Stimulated activated CD4-positive, alpha-beta T cell treated with anti-CD3 and anti-CD28 coated beads, Interleukin-15, amount 100 ng/mL, for 1 hour (primary cell): ENCODE results near the gene EMP2.
"Not testable (repeated sequence)": the region's sequence is repeated elsewhere in the genome, so short reads cannot be mapped to it uniquely, and the experiment has no call there.

ENCODE experiments used
- DNase-seq, 2 donors: peaks; one replicate each; pipeline ENCODE4 v3.0.0-alpha.2; 2020; ENCODE audit warnings: low read depth in 1 of 2, low spot score in 1 of 2

EMP2 gene

DNA sequence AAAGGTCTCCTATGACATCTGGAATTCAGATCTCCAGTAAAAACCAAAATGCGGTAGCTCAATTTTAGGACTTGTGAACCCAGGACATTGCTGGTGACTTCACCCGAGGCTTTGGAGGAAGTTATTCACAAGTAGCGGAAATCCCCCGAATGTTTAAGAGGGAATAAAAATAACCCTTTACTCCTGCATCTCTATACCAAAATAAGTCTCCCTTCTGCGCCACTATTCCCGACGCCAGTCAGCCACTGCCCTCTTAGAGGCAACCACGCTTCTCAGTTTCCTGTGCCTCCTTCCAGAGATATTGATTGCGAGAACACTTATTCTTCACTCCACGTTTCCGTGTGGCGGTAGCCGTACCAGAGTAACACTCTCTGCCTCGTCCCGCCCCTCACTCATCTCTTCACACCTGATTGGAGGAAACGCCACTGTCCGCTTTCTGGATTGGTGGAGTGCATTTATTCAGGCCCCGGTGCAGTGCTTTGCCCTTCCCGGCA, 27.4 kb downstream of the EMP2 start:
- DNase-seq: peak; percentile 6 to 11

DNA sequence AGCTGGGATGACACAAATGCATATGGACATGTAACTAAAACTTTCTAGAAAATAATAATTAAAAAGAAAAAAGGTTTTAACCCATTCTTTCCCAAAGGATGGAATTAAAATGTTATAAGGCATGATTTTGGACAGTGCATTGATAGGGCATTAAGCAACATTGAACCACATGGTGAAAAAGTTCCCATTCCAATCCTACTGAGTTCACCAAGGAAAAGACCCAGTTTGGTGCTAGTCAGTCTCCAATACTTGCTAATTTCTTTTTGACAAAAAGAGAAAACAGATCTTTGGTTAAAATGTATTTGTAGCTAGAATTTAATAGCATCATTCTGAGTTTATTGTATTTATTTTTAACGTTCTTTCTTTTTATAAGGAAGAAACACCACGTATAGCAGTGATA, 28.1 kb downstream of the EMP2 start:
- DNase-seq: no peak

DNA sequence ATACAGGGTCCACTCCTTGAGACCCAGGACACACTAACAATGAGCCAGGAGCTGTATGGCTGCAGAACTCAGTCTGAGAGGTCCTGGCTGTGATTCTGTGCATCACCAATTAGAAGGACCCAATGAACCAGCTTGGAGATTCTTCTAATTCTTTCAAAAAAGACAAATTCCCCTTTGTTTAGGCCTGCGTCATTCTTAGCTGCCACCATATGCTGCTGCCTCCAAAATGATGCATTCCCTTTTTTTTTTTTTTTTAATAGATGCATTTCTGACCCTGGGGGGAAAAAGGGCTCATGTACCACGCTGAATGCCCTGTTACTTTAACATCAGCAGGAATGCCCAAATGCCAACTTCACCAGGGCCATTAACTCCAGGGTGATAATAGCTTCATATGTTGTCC, 28.5 kb downstream of the EMP2 start:
- no peak for DNase-seq

DNA sequence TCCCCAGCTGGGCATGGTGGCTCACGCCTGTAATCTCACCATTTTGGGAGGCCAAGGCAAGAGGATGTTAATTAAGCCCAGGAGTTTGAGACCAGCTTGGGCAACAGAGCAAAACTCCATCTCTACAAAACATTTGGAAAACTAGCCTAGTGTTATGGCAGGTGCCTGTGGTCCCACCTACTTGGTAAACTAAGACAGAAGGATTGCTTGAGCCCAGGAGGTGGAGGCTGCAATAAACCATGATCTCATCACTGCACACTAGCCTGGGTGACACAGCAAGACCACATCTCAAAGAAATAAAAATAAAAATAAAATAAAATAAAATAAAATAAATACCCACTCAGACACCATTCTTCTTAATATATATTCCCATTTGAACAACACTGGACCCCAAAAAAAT, 32.0 kb downstream of the EMP2 start:
- no peak for DNase-seq

DNA sequence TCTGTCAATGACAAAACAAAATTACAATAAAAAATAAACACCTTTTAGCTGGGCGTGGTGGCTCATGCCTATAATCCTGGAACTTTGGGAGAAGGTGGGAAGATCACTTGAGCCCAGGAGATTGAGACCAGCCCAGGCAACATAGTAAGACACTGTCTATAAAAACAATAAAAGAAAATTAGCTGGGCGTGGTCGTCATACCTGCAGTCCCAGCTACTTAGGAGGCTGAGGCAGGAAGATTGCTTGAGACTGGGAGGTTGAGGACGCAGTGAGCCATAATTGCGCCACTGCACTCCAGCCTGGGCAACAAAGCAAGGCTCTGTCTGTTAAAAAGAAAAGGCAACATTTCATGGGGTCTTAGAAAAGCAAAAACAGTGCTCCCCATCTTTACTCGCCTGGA, 32.7 kb downstream of the EMP2 start:
- no peak for DNase-seq

DNA sequence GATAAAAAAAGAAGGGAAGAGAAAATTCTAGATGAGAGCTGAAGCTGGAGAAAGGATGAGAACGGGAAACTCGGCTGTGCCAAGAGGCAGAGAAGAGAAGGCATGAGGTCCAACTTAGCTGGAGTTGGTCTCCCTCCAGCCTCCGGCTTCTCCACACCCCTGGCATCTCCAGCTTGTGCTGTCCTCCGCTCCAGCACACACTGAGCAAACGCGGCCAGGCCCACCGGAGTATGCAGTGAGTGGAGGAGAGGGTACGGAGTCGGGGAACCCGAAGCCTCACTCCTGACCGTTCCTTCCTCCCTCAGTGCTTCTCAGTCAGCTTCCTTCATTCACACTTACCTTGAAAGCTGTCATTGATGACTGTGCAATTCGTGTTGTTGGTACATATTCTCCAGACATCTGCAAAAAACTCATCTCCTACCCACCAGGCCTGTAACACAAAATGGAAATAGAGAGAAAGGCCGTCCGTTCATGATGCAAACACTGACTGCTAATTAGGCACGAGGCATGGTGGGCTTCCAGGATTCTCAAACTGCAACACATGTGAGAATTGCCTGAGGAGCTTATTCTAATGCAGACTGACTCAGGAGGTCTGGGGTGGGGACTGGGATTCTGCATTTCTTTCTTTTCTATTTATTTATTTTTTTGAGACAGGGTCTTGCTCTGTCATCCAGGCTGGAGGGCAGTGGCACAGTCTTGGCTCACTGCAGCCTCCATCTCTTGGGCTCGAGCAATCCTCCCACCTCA, 37.0 kb downstream of the EMP2 start:
- DNase-seq: no peak

DNA sequence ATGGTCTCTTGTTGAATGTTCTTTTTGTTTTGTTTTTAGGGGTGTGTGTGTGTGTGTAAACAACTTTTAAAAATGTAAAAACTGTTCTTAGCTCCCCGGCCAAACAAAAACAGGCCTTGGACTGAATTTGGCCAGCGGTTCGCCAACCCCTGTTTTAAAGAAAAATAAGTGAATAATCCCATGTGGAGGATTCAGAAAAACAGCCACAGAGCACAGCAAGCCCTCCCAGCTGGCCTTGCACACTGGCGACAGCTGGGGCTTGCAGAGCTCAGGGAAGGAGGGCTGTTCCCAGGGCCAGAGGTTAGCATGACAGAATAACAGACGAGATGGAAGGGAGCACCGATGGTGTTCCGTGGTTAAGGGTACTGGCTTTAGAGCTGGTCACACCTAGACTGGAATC, 39.0 kb downstream of the EMP2 start:
- no peak for DNase-seq

DNA sequence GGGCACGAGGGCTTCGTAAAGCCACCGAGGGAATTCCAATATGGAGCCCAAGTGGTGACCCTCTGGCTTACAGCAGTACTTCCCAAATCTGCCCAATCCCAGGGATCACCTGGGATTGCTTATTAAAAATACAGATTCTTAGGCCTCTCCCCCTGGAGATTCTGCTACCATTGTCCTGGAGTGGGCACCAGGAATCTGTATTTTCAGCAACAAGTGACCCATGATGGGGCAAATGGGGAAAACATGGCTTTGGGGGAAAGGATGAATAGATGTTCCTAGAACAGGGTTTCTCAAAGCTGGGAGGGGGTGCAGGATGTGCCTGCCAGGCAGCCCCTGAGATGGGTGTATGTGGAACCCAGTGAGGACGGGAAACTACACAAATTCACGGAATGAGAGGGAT, 40.6 kb downstream of the EMP2 start:
- no peak for DNase-seq

DNA sequence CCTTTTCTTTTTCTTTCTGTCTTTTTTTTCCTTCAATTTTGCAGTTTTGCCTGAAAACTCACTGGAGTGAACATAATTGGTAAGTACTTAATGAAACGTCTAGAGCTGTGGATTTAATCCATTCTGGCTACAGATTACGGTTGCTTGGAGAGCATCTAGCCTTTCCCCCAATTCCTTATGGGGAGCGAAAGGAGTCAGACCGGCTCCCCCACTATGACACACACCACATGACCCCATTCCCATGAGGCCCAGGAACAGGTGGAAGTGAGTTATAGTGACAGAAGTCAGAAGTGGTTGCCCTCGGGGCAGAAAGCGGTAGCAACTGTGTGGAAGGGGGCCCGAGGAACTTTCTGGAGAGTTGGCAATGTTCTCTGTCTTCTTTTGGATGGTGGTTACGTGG, 41.2 kb downstream of the EMP2 start:
- no peak for DNase-seq

DNA sequence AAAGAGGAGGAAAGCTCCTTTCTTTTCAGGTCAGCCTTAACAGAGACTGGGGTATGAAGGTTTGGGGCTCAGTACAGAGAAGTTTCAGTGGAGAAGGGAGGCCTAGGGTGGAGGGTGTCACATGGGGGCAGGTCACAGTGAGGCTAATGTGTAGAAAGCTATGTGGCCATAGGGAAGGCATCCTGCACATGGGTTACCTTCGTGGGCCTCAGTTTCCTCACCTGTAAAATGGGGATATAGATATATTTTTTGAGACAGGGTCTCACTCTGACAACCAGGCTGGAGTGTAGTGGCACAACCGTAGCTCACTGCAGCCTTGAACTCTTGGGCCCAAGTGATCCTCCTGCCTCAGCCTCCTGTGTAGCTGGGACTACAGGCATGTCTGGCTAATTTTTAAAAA, 41.8 kb downstream of the EMP2 start:
- DNase-seq: no peak

DNA sequence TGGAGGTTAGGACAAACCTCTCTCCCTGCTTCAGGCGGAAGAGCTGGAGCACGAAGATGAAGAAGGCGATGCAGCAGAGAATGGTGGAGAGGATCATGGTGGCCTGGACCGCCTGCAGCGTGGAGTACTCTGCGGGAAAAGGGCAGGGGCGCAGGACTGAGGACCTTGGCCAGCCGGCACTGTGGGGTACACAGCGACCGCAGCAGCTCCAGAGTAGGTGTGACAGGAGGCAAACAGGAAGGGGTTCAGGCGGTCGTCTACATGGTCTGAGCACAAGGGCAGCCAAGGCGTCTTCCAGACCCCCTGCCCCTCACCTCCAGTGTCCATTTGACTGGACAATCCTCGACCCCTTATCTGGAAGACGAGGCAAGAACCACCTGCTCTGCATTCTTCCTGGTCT, 42.5 kb downstream of the EMP2 start:
- DNase-seq: no peak

DNA sequence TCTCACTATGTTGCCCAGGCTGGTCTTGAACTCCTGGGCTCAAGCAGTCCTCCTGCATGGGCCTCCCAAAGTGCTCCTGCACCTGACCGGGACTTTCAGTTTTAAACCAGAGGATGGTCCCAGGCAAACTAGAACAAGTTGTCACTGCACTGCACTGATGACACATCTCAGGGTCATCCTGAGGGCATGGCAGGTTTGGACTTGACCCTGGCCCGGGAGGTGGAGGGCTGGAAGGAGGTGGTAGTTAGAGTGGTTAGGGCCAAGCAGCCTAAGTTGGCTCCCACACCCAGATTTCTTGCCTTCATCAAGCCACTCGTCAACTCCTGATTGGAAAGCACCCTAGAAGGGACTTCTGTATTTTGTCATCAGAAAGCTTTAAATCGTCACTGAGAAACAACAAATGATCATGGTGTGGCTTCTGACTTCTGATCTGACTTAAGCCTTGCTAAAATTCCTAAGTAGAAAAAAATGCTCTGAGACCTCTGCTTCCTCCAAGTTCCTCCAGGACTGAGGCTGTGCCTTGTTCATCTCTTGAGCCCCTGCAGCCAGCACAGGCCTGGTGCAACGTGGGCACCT, 43.5 kb downstream of the EMP2 start:
- DNase-seq: no peak

DNA sequence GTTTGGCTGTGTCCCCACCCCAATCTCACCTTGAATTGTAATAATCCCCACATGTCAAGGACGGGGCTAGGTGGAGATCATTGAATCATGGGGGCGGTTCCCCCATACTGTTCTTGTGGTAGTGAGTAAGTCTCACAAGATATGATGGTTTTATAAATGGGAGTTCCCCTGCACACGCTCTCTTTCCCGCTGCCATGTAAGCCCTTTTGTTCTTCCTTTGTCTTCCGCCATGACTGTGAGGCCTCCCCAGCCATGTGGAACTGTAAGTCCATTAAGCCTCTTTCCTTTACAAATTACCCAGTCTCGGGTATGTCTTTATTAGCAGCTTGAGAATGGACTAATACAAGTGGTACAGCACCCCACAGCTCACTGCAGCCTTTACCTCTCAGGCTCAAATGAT, 44.1 kb downstream of the EMP2 start:
- DNase-seq: not testable (repeated sequence)

DNA sequence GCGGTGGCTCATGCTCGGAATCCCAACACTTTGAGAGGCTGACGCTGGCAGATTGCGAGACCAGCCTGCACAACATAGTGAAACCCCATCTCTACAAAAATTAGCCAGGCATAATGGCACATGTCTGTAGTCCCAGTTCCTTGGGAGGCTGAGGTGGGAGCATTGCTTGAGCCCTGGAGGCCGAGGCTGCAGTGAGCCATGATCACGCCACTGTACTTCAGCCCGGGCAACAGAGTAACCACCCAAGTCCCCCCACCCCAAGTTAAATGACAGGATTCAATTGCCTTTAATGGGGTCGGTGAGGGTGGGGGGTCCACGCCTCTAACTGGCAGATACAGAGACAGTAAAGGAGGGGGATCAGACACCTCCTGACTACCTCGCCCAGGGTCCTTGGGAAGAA, 44.9 kb downstream of the EMP2 start:
- DNase-seq: no peak

DNA sequence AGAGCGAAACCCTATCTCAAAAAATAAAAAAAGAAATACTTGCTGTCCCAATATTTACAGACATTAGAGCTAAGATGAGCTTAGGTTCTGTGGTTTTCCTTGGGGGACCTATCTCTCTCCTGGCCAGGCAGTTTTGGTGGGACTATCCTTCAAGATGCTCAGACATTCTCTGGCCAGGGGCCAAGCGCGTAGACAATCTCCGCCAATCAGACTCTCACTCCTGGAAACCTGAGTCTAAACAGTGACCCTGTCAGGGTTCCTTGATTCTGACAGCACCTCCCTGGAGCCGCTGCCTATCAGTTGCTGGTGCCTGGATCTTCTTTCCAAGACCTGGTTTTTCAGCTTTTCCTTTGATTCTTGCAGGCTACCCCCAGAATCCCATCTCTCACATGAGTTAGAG, 45.6 kb downstream of the EMP2 start:
- DNase-seq: no peak

DNA sequence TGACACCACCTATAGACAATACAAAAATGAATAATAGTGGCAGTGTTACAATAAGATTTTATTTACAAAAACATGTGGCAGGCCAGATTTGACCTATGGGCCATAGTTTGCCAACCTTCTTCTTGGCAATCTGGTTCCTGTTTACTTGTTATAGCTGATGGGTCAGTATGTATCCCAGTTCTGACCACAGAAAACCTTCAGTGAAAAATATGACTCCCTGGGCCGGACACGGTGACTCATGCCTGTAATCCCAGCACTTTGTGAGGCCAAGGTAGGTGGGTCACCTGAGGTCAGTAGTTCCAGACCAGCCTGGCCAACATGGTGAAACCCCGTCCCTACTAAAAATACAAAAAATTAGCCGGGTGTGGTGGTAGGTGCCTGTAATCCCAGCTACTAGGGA, 46.8 kb downstream of the EMP2 start:
- not testable (repeated sequence) for DNase-seq

DNA sequence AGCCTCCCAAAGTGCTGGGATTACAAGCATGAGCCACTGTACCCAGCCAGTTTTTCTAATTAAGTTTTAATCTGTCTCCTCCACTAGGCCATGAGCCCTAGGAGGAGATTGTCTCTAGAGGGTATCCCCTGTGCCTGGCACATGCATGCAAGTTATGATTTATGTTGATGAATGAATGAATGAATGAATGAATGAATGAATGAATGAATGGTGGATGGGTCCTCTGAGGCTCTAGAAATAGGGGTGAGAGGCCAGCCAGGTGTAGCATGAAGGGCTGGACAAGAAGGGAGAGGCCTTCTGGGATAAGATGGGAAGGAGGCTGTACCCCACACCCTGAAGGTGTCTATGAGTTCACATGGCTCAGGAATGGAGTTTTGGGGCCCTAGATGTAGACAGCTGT, 48.8 kb downstream of the EMP2 start:
- no peak for DNase-seq

DNA sequence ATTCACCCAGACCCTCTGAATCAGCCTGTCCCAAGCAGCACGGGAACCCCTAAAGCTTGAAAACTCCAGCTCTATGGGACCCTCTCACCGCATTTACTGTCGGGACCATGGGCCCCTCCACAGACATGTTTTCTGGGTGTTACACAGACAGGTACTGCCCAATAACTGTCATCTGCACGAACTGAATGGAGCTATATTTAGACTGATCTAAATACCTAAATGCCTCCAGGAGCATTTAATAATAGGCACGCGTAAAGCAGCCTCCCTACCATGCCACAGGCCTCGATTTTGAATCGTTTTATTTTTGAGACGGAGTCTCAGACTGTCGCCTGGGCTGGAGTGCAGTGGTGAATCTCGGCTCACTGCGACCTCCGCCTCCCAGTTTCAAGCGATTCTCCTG, 49.7 kb downstream of the EMP2 start:
- DNase-seq: no peak

DNA sequence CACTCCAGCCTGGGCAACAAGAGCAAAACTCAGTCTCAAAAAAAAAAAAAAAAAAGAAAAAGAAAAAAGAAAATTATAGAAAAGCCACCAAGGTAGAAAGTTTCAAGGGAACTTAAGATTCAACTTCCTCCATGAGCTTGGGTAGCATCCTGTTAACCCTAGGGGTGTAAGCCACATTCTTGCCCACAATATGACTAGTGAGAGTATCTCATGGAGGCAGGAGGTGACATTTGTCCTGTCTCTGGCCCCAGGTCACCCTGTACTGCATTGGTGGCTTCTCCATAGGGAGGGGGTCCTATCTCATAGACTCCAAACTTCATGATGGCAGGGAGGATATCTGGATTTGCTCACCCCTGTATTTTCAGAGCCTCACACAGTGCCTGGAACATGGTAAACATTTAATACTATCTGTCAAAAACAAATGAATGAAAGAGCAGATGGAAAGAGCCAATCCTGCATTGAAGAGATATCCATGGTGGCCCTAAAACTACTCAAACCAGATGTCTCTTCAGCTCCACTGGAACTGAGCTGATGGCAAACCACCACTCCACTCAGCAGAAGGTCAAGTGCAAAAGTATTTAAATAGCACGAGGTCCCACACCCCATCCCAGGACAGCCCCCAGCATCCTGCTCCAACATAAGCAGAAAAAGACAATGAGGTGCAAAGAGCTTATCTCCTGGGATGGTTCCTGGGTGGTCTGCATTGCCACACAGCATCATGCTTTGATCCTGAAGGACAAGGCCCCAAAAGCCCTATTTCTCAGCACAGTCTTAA, 50.3 kb downstream of the EMP2 start:
- DNase-seq: no peak

DNA sequence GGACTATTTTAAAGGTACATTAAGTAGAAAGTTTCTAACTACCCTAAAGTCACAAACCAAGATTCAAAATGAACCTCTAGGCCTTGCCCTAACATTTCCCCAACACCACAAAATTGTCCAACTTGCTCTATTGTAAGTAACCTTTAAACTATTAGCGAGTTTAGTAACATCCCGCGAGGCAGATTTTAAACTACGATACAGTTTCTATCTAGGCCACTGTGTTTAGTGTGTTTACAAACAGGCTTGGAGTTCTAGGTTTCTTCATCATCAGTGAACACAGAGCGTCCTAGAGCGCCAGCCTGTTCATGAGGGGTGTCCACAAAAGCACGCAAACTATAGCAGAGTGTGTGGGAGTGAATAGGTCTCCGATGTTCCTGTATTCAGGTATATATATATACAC, 51.8 kb downstream of the EMP2 start:
- no peak for DNase-seq

DNA sequence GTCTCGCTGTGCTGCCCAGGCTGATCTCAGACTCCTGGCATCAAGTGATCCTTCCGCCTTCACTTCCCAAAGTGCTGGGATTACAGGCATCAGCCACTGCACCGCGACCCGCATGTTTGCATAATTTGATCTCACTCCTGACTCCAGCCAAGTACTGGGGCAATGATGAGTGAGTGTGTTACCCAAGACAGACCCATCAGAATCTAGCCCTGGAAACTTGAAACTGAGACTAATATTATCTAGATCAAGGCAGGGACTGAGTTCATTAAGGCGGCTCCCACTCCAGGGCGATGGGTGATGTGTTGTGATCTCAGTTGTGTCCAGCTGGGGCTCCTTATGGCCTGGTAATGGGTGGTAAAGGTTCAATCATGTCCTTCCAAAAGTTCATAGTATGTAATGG, 53.4 kb downstream of the EMP2 start:
- no peak for DNase-seq

DNA sequence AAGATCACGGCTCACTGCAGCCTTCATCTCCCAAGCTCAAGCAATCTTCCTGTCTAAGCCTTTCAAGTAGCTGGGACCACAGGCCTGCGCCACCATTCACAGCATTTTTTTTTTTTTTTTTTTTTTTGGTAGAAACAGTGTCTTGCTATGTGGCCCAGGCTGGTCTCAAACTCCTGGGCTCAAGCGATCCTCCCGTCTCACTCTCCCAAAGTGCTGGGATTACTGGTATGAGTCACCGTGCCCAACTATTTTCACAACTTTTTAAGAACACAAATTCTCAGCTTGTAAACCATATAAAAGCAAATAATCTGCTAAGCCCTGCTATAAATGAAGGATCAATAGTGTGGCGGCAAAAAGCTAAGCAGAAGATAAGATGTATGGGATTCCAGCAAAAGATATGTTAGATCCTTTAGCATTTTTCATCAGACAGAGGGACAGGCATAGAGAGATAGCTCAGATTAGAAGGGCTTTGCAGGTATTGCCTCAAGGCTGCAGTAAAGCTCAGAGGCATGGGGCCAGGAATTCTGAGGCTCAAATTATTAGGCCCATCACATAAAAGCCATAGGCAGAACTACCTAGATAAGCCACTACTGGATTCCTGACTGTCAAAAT, 55.1 kb downstream of the EMP2 start:
- no peak for DNase-seq
